Muscle of back (tissue), 11 donors: ENCODE measurements around the gene CTSD. TPM values are rescaled to one million over a fixed set of nuclear protein-coding genes. Genes with fewer than 3 reads are reported as not detected.
A peak's percentile ranks its signal among the peaks of the same experiment; 100 is the strongest.

Source experiments
- DNase-seq, 3 donors: peaks; one replicate each; pipeline versions ENCODE4 v3.0.0 to v3.0.0-alpha.2; 2013
- polyA plus RNA-seq, 10 donors: library from polyadenylated mRNA; unstranded; fragments of 120-200 nt; gene quantifications; one replicate each; pipeline ENCODE4 v1.2.1, GENCODE V29; 2013; ENCODE audit not compliant: insufficient read length in 10 of 10

CTSD gene
- polyA plus RNA-seq, 10 donors: 72.0 to 110 (median 89.6) TPM

GRCh38 chr11:1783725-1784529, 20.2 kb upstream of the CTSD start:
- DNase-seq: no peak

GRCh38 chr11:1782831-1783724, 19.4 kb upstream of the CTSD start:
- DNase-seq: no peak

- no peak for DNase-seq
Measured at GRCh38 chr11:1782031-1782590, 18.4 kb upstream of the CTSD start.

- no peak for DNase-seq
Measured at GRCh38 chr11:1781593-1781975, 17.9 kb upstream of the CTSD start.

GRCh38 chr11:1780700-1781592, 17.2 kb upstream of the CTSD start:
- peak in 1 of 3 donors; percentile 45 for DNase-seq

GRCh38 chr11:1779806-1780699, 16.3 kb upstream of the CTSD start:
- DNase-seq: no peak

- no peak for DNase-seq
Measured at GRCh38 chr11:1779034-1779805, 15.5 kb upstream of the CTSD start.

GRCh38 chr11:1778141-1778911, 14.6 kb upstream of the CTSD start:
- DNase-seq: no peak

- no peak for DNase-seq
Measured at GRCh38 chr11:1777737-1778136, 14.0 kb upstream of the CTSD start.

- no peak for DNase-seq
Measured at GRCh38 chr11:1776944-1777715, 13.4 kb upstream of the CTSD start.

GRCh38 chr11:1776331-1776851, 12.7 kb upstream of the CTSD start:
- DNase-seq: no peak

GRCh38 chr11:1774886-1775285, 11.2 kb upstream of the CTSD start:
- DNase-seq: no peak

GRCh38 chr11:1773994-1774550, 10.3 kb upstream of the CTSD start:
- DNase-seq: no peak

GRCh38 chr11:1773131-1773993, 9.6 kb upstream of the CTSD start:
- DNase-seq: no peak

- DNase-seq: peak in 1 of 3 donors; percentile 82
Measured at GRCh38 chr11:1772270-1773130, 8.8 kb upstream of the CTSD start.
